ENCODE data around the gene ORAI2.

GRCh38 chr7:102472126-102473041 lies 39.0 kb downstream of the ORAI2 start:
- no peak for TF ChIP-seq CTCF (IDR thresholded peaks at IDR 0.05)
- no peak for TF ChIP-seq POLR2A (IDR thresholded peaks at IDR 0.05)

All from tibial nerve (tissue), 3 donors.